ENCODE measurements around the gene NBEA. TPM values are rescaled to one million over a fixed set of nuclear protein-coding genes. Genes with fewer than 3 reads are reported as not detected.

The NBEA gene
- polyA plus RNA-seq, 4 donors = 16.1 to 18.6 (median 17.2) TPM

DNA sequence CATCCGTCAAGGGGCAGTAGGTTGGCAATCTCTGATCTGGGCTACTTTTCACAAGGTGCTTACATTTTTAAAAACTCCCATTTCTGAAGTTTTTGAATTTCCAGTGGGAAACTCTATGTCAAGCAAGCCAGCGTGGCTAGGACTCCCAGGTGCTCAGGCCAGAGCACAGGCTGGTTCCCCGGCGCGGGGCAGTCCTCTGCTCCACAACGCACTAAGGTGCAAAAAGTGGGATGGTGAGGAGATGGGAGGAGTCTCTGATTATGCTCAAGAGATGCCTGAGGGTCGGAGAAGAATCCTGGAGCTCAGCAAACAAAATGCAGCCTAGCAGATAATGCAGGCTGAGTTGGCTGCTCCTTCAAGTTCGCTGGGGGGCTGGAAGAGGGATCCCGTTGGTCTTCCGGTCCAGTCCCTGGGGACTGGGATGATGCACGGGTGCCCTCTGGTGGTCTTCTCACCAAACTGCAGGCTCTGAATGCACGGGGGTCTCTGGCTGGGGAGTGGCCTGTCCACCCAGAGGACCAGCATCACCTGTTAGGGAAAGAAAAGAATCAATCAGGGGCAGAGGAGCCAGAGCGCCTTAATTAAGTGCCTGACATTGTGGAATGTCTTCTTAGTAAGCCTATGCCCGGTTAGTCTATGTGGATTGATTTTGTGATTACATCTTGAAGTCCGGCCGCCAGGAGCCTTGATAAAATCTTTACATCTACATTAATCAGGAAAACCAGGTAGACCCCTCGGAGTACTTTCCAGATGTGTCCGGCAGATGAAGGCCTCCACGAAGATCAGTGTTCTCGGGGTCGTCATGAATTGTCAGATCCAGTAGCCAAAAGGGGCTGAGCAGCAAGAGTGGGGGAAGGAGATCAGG, 778.9 kb downstream of the NBEA start:
- DNase-seq (ENCODE audit: low read depth in 4 of 4, low spot score in 3 of 4) = peak in 1 of 4 donors; percentile 35
